ENCODE data around the gene RNF13.

DNA sequence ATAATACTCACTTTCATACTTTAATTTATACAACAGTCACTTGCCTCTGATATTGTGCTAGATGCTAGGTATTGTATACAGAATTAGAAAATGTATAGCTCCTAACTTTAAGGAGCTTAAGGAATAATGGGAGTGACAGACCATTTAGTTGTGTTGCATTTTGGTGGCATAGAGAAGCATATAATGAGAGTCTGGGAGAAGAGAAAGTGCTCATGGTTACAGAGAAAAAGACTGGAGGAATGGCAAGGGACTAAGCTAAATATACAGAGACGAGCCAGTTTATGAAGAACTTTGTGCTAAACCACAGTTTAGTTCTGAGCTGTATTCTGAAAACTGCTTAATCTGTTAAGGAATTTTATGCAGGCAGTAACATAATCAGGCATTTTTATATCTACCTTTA lies 6.4 kb downstream of the RNF13 start:
- TF ChIP-seq, protein P1, sequence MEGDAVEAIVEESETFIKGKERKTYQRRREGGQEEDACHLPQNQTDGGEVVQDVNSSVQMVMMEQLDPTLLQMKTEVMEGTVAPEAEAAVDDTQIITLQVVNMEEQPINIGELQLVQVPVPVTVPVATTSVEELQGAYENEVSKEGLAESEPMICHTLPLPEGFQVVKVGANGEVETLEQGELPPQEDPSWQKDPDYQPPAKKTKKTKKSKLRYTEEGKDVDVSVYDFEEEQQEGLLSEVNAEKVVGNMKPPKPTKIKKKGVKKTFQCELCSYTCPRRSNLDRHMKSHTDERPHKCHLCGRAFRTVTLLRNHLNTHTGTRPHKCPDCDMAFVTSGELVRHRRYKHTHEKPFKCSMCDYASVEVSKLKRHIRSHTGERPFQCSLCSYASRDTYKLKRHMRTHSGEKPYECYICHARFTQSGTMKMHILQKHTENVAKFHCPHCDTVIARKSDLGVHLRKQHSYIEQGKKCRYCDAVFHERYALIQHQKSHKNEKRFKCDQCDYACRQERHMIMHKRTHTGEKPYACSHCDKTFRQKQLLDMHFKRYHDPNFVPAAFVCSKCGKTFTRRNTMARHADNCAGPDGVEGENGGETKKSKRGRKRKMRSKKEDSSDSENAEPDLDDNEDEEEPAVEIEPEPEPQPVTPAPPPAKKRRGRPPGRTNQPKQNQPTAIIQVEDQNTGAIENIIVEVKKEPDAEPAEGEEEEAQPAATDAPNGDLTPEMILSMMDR (IDR thresholded peaks at IDR 0.05 in 4 of 5, conservative IDR thresholded peaks at IDR 0.05 in 1 of 5) = no peak
- TF ChIP-seq POLR2A (IDR thresholded peaks at IDR 0.05) = no peak

Data from gastrocnemius medialis (tissue), 4 donors.